GM21360 (cell line): Measurements from ENCODE around the gene ATRN.
"Not testable (repeated sequence)": the region's sequence is repeated elsewhere in the genome, so short reads cannot be mapped to it uniquely, and the experiment has no call there.

Experiments used
- ATAC-seq: cut with Tn5 transposase; IDR thresholded peaks from one replicate; pipeline ENCODE4 v1.9.1; 2021; ENCODE audit warnings: mild to moderate bottlenecking, moderate library complexity; ENCODE audit not compliant: unreplicated experiment

ATRN gene

GRCh38 chr20:3560578-3560977 is 89.8 kb downstream of the ATRN start:
- ATAC-seq, result no peak

- ATAC-seq, result no peak
Observed at GRCh38 chr20:3563133-3563532, 92.3 kb downstream of the ATRN start.

DNA sequence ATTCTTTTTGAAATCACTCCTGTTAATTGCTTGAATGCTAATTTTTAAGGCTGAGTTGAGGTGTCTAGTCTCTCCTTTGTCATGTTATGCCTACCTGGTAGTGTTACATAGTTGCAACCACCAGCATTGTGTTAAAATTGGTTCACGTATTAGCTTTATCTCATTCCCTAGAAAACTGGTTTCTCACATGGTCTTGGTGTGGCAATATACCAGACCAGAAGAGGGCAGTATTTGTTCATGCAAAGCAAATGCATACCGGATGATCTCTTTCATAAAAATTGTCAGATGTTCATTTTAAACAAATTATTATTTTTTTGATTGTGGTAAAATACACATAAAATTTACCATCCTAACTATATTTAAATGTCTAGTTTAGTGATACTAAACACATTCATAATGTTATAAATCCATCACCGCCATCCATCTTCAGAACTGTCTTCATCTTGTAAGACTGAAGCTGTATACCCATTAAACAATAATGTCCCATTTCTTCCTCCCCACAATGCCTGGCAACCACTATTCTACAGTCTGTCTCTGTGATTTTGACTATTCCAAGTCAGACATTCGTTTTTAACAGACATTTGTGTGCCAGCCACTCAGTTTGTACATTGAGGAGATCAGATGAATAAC is 92.8 kb downstream of the ATRN start:
- ATAC-seq, result no peak

GRCh38 chr20:3565851-3566250 is 95.0 kb downstream of the ATRN start:
- ATAC-seq, result no peak

- no peak for ATAC-seq
Observed at GRCh38 chr20:3572151-3572550, 101.3 kb downstream of the ATRN start.

DNA sequence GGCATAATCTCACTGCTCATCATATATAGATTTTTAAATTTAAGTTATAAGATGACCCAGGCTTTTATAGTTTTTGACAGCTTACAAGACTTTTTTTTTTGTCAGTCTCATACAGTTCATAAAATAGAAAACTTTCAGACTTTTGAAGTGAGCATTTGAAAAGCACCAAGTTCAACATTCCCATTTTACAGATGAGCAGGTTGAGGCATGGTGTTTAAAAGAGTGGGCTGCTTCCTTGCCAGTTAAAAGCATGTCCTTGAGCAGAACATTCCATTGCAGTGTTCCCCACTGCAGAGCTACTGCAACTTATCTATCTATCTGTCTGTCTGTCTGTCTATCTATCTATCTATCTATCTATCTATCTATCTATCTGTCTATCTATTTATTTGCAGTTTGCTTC is 105.5 kb downstream of the ATRN start:
- ATAC-seq, result no peak

- no peak for ATAC-seq
Observed at GRCh38 chr20:3577366-3577765, 106.5 kb downstream of the ATRN start.

GRCh38 chr20:3580412-3580811 is 109.6 kb downstream of the ATRN start:
- no peak for ATAC-seq

GRCh38 chr20:3583765-3584164 is 112.9 kb downstream of the ATRN start:
- ATAC-seq, result no peak

DNA sequence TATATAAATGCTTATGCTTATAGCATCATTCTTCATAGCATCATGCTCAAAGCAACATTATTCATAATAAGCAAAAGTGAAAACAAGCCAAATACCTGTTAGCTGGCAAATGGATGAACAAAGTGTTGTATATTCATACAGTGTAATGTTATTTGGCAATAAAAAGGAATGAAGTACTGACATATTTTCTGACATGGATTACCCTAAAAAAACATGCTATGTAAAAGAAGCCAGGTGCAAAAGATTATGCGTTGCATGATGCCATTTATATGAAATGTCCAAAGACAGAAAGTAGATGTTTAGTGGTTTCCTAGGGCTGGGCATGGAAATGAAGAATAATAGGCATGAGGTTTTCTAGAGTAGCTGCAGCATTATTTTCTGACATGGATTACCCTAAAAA is 115.3 kb downstream of the ATRN start:
- no peak for ATAC-seq

DNA sequence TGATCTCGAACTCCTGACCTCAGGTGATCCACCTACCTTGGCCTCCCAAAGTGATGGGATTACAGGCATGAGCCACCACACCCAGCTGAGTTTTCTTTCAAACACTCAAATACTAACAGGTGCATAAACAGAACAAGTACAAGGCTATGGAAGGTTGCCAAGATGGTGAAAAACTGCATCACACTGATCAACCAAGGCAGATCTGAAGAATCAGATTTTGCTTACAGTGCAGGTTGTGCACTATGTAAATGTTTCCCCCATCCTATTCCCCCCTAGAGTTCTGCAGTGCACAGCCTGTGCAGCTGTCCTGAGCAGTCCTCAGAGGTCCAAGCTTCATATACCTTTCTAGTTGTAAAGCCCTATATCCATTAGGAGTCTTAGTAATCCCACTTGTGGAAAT is 119.3 kb downstream of the ATRN start:
- ATAC-seq, result no peak

- no peak for ATAC-seq
Observed at GRCh38 chr20:3592931-3593330, 122.1 kb downstream of the ATRN start.

- ATAC-seq, result no peak
Observed at GRCh38 chr20:3595541-3595940, 124.7 kb downstream of the ATRN start.

GRCh38 chr20:3603108-3603507 is 132.3 kb downstream of the ATRN start:
- no peak for ATAC-seq

- not testable (repeated sequence) for ATAC-seq
Observed at GRCh38 chr20:3605386-3605886, 134.6 kb downstream of the ATRN start.

DNA sequence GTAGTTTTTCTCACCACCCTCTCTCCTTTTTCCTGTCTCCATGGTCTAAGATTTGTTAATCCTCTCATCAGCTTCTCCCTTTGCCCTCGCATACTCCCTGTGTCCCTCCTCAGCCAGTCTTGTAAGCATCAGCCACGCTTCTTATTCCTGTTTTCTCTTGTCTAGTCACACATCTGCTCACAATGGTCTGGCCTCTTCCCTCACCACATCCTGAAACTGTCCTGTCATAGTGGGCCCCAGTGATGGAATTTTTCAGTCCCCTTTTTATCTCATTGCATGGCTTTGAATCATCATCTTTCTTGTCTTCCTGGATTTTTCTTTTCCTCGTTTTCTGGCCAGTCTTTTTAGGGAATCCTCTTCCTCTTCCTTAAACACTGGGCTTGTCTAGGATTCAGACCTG is 135.2 kb downstream of the ATRN start:
- ATAC-seq, result no peak

DNA sequence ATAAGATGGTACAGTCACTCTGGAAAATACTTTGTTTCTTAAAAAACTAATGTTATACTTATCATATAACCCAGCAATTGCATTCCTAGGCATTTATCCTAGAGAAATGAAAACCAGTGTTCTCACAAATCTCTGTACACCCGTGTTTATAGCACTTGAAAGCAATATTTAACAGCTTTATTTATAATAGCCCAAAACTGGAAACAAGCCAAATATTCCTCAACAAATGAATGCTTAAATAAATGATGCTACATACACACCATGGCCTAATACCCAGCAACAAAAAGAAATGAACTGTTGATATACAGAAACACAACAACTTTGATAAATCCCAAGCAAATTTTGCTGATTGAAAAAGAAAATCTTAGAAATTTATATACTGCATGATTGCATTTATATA is 141.1 kb downstream of the ATRN start:
- no peak for ATAC-seq

- ATAC-seq, result no peak
Observed at GRCh38 chr20:3612795-3613572, 142.2 kb downstream of the ATRN start.

DNA sequence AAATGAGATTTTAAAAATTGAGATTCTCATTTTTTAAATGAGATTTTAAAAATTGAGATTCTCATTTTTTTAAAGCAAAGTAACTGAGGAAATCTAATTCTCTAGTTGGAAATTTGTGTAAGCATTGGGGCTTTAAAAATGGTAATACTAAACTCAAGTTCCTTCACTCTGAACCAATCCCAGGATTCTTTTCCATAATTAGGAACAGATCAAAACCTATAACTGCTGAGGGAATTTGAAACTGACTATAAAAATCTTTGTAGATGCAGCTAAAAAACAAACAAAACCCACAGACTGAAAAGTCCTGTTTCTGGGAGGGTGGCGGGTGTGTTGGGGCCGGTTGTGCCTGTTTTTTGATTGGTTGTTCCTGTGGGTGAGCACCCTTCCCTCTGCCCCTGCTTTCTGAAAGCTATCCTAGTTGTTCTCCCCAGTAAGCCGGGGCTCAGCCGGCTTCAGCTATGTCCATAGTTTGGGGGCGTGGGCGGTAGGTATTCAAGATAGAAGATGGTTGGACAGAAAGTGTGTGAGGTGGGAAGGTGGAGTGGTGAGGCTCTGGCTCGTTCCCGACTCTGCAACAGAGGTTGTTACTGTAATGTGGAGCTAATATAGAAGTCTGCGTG is 143.1 kb downstream of the ATRN start:
- ATAC-seq, result no peak

- ATAC-seq, result no peak
Observed at GRCh38 chr20:3614466-3614865, 143.6 kb downstream of the ATRN start.

DNA sequence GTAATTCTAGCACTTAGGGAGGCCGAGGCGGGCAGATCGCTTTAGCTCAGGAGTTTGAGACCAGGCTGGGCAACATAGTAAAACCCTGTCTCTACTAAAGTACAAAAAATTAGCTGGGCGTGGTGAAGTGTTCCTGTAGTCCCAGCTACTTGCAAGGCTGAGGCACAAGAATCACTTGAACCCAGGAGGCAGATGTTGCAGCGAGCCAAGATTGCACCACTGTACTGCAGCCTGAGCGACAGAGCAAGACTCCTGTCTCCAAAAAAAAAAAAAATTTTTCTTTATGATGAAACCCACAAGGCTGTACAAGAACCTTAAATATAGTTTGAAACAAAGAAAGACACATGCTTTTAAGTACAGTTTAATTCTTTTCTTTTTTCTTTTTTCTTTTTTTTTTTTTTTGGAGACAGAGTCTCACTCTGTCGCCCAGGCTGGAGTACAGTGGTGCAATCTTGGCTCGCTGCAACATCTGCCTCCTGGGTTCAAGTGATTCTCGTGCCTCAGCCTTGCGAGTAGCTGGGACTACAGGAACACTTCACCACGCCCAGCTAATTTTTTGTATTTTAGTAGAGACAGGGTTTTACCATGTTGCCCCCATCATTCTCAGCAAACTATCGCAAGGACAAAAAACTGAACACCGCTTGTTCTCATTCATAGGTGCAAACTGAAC is 144.5 kb downstream of the ATRN start:
- not testable (repeated sequence) for ATAC-seq
